ENCODE measurements around the gene TARM1. TPM values are rescaled to one million over a fixed set of nuclear protein-coding genes. Genes with fewer than 3 reads are reported as not detected.
"Not testable (repeated sequence)": the region's sequence is repeated elsewhere in the genome, so short reads cannot be mapped to it uniquely, and the experiment has no call there.

TARM1 gene
- total RNA-seq, 1 donor from 2014 or later, result not detected

DNA sequence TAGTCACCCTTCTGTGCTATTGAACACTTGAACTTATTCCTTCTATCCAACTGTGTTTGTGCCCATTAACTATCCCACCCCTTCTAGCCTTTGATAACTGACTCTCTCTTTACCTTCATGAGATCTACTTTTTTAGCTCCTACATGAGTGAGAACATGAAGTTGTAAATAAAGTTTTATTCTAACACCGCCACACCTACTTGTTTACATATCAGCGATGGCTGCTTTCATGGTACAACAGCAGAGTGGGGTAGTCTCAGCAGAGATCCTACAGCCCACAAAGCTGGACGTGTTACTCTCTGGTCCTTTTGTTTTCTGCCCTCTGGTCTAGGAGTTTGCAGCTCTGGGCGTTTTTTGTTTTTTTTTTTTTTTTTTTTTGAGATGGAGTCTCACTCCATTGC lies 41.2 kb downstream of the TARM1 start:
- intact Hi-C loops (cut with micrococcal nuclease), result no loop called here

DNA sequence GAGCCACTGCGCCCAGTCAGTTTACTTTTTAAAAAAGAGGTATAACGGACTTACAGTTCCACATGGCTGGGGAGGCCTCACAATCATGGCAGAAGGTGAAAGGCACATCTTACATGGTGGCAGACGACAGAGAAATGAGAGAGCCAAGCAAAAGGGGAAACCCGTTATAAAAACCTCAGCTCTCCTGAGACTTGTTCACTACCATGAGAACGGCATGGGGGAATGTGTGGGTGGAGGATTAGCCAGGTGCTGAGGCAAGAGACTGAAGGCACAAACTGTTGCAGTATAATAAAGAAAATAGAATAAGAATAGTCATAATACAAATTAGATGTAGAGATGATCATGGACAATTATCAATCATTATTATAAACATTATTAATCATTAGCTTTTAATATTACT lies 44.6 kb downstream of the TARM1 start:
- intact Hi-C loops (cut with micrococcal nuclease); H3K27ac Mint-ChIP-seq; H3K27me3 Mint-ChIP-seq (ENCODE audit: insufficient read depth); H3K4me1 Mint-ChIP-seq (ENCODE audit: low read depth); H3K4me3 Mint-ChIP-seq; DNase-seq (ENCODE audit: low spot score); H3K9me3 Mint-ChIP-seq; H3K36me3 Mint-ChIP-seq (ENCODE audit: low read depth): not testable (repeated sequence)

More for the DNA sequence above, 41.2 kb downstream of the TARM1 start:
- Mint-ChIP-seq H3K4me1 (ENCODE audit: low read depth) (no peaks in the 10 kb centered on the region), H3K27me3 (ENCODE audit: insufficient read depth) (peaks cover 2% of the 10 kb centered on the region), H3K36me3 (ENCODE audit: low read depth) (no peaks in the 10 kb centered on the region), H3K27ac (no peak overlapping the region), H3K4me3 (no peak overlapping the region), H3K9me3 (no peaks in the 10 kb centered on the region)
- no peak for DNase-seq (ENCODE audit: low spot score)

DNA sequence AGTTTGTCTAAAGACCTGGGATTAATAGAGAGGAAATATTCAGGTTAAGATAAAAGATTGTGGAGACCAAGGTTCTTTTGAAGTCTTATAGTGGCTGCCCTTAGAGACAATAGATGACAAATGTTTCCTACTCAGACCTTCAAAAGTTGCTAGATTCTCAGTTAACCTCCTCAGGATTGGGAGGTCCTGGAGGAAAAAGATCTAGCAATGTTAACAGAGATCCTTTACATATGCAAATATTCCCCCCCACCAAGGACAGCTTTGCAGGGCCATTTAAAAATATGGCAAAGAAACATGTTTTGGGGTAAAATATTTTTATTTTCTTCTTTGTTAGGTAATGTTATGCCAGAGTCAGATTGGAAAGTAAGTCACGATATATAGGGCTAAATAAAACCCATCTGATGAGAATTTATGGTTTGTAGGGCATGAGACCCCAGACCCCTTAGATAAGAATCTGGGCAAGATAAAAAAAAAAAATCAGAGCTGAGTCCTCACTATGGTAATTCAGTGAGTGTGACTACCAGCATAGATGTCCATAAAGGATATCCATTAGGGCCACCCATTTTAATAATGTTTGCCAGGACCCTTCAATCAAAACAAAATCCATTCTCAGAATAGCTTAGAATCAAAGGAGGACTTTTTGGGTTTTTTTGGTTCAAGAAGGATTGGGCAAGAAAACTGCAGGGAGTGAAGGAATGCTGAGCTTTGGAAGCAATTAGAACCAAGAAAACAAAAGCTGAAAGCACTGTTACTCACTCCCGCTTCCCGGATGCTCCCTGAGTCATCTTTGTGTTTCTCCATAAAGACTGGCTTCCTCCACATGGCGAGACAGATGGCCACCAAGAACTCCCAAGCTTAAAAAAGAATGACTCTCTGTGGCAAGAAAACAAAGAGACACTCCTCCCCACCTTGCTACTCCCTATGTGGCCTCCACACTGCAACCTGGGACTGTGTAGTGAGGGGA lies 45.7 kb downstream of the TARM1 start:
- no peak overlapping the region for H3K27ac Mint-ChIP-seq
- H3K4me3 Mint-ChIP-seq, result no peak overlapping the region
- no peaks in the 10 kb centered on the region for H3K36me3 Mint-ChIP-seq (ENCODE audit: low read depth)
- H3K9me3 Mint-ChIP-seq, result no peaks in the 10 kb centered on the region
- H3K27me3 Mint-ChIP-seq (ENCODE audit: insufficient read depth), result peaks cover 2% of the 10 kb centered on the region
- H3K4me1 Mint-ChIP-seq (ENCODE audit: low read depth), result no peaks in the 10 kb centered on the region
- intact Hi-C loops (cut with micrococcal nuclease), result no loop called here
- DNase-seq (ENCODE audit: low spot score), result no peak

DNA sequence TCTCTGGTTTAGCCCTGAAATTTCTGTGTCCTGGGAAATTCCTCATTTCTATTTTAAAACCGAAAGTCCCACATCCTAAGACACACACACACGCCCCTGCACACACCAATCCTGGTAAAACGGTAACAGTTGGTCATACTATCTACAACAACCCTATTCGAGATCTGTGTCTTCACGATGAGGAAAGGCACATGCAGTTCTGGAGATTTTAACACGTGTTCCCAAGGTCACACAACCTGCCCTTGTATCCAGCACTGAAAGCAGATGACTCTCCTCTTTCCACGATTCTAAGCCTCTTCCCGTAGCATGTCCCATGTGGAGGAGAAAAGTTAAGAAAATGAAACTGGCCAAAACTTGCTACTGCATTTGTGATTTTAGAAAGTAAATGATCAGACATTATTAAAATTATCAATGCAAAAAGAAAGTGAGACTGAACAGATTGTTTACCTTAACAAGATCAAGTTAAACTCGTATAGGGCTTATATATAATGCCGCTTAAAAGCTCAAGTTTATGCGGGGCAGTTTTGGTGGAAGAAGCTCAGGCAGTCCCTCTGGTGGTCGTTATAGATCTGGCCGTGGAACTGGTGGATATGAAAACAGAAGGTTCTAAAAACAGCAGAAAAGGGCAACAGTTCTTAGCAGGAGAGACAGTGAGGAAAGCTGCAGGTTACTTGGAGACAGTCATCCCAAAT lies 50.1 kb downstream of the TARM1 start:
- no peaks in the 10 kb centered on the region for H3K4me1 Mint-ChIP-seq (ENCODE audit: low read depth)
- H3K27me3 Mint-ChIP-seq (ENCODE audit: insufficient read depth), result peaks cover 2% of the 10 kb centered on the region
- H3K4me3 Mint-ChIP-seq, result no peak overlapping the region
- DNase-seq (ENCODE audit: low spot score), result no peak
- no peaks in the 10 kb centered on the region for H3K36me3 Mint-ChIP-seq (ENCODE audit: low read depth)
- intact Hi-C loops (cut with micrococcal nuclease), result loop anchor here (1.0 kb wide), 2 partner anchors 189 to 238 kb away; no protein-coding TSS in a partner anchor
- no peaks in the 10 kb centered on the region for H3K9me3 Mint-ChIP-seq
- no peak overlapping the region for H3K27ac Mint-ChIP-seq

DNA sequence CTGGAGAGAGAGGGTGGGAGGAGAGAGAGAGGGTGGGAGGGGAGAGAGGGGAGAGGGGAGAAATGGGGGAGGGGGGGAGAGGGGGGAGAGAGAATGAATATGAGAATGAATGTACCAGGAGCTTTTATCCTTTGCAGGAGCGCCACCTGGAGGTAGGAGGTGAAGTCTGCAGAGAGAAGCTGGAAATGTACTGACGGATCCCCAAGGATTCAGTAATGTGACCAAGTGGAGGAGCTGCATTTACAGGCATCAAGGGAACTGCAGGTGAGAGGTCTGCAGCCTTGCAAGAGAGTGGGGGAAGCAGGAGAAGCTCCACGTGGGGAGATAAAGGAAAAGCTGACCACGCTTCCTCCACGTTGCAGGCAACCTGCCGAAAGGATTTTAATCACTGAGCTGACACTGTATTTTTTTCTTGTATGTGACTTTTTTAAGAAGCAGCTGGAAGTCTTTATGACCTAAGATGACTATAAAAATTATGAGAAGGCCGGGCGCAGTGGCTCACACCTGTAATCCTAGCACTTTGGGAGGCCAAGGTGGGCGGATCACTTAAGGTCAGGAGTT lies 51.2 kb downstream of the TARM1 start:
- Mint-ChIP-seq H3K27me3 (ENCODE audit: insufficient read depth) (peaks cover 2% of the 10 kb centered on the region), H3K9me3 (no peaks in the 10 kb centered on the region), H3K4me1 (ENCODE audit: low read depth) (no peaks in the 10 kb centered on the region), H3K4me3 (no peak overlapping the region), H3K36me3 (ENCODE audit: low read depth) (no peaks in the 10 kb centered on the region), H3K27ac (no peak overlapping the region)
- intact Hi-C loops (cut with micrococcal nuclease), result loop anchor here (1.0 kb wide), 2 partner anchors 188 to 237 kb away; no protein-coding TSS in a partner anchor
- peak; percentile 12 for DNase-seq (ENCODE audit: low spot score)

DNA sequence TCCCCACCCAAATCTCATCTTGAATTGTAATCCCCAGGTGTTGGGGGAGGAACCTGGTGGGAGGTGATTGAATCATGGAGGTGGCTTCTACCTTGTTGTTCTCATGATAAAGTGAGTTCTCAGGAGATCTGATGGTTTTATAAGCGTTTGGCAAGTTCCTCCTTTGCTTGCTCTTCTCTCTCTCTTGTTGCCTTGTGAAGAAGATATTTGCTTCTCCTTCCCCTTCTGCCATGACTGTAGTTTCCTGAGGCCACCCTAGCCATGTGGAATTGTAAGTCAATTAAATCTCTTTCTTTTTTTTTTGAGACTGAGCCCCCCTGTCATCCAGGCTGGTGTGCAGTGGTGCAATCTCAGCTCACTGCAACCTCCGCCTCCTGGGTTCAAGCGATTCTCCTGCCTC lies 51.9 kb downstream of the TARM1 start:
- Mint-ChIP-seq H3K27me3 (ENCODE audit: insufficient read depth) (peaks cover 2% of the 10 kb centered on the region), H3K4me1 (ENCODE audit: low read depth) (no peaks in the 10 kb centered on the region), H3K36me3 (ENCODE audit: low read depth) (no peaks in the 10 kb centered on the region), H3K27ac (no peak overlapping the region), H3K4me3 (no peak overlapping the region), H3K9me3 (no peaks in the 10 kb centered on the region)
- intact Hi-C loops (cut with micrococcal nuclease), result no loop called here
- no peak for DNase-seq (ENCODE audit: low spot score)

DNA sequence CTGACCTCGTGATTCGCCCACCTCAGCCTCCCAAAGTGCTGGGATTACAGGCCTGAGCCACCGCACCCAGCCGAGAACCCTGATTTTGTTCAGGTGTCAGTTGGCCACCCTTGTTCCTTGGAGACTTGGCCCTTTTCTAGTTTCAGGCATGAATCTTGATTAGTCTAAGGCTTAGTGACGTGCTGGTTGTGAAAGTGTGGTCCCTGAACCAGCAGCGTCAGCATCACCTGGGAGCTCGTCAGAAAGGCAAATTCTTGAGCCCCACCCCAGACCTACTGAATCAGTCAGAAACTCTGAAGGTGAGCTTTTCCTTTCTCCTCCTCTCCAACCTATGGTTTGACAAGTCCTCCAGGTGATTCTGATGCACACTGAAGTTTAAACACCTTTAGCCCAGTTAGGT lies 54.5 kb downstream of the TARM1 start:
- H3K36me3 Mint-ChIP-seq (ENCODE audit: low read depth), result no peaks in the 10 kb centered on the region
- no peak overlapping the region for H3K4me3 Mint-ChIP-seq
- H3K27ac Mint-ChIP-seq, result no peak overlapping the region
- peaks cover 2% of the 10 kb centered on the region for H3K27me3 Mint-ChIP-seq (ENCODE audit: insufficient read depth)
- DNase-seq (ENCODE audit: low spot score), result no peak
- H3K4me1 Mint-ChIP-seq (ENCODE audit: low read depth), result no peaks in the 10 kb centered on the region
- H3K9me3 Mint-ChIP-seq, result no peaks in the 10 kb centered on the region
- intact Hi-C loops (cut with micrococcal nuclease), result no loop called here

DNA sequence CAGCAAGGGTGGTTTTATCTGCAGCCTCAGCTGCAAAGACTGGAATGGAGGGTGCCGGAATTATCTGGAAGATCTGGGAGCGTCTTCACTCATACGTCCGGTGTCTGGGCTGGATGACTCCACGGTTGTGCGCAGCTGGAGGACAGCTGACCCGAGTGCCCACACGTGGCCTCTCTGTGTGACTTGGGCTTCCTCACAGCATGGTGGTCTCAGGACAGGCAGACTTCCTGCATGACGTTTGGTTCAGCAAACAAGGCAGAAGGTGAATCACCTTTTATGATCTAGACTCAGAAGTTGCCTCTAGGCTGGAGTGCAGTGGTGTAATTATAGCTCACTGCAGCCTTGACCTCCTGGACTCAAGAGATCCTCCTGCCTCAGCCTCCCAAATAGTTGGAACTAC lies 56.5 kb downstream of the TARM1 start:
- DNase-seq (ENCODE audit: low spot score), result no peak
- Mint-ChIP-seq H3K36me3 (ENCODE audit: low read depth) (no peaks in the 10 kb centered on the region), H3K27ac (no peak overlapping the region), H3K4me1 (ENCODE audit: low read depth) (no peaks in the 10 kb centered on the region), H3K27me3 (ENCODE audit: insufficient read depth) (no peaks in the 10 kb centered on the region), H3K9me3 (no peaks in the 10 kb centered on the region), H3K4me3 (no peak overlapping the region)
- intact Hi-C loops (cut with micrococcal nuclease), result loop anchor here (1.0 to 5.0 kb wide), 4 partner anchors 117 to 827 kb away; partner anchors contain the start of gene CACNG7

DNA sequence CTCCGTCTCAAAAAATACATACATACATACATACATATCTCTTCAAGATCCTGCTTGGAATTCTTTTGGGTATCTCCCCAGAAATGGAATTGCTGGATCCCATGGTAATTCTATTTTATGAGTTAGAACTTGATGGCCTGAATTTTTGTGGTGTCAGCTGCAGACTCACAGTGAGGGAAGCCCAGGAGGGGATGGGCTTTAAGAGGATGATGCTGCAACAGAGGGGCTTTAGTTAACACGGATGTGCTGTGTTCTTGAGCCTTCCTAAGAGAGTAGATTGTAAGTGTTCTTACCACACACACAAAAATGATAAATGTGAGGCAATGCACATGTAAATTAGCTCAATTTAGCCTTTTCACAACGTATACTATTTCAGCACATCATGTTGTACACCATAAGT lies 58.0 kb downstream of the TARM1 start:
- Mint-ChIP-seq H3K9me3 (no peaks in the 10 kb centered on the region), H3K36me3 (ENCODE audit: low read depth) (no peaks in the 10 kb centered on the region), H3K27ac (no peak overlapping the region), H3K27me3 (ENCODE audit: insufficient read depth) (no peaks in the 10 kb centered on the region), H3K4me3 (no peak overlapping the region), H3K4me1 (ENCODE audit: low read depth) (no peaks in the 10 kb centered on the region)
- DNase-seq (ENCODE audit: low spot score), result no peak
- intact Hi-C loops (cut with micrococcal nuclease), result loop anchor here (5.0 kb wide), 2 partner anchors 116 to 826 kb away; partner anchors contain the start of gene CACNG7

DNA sequence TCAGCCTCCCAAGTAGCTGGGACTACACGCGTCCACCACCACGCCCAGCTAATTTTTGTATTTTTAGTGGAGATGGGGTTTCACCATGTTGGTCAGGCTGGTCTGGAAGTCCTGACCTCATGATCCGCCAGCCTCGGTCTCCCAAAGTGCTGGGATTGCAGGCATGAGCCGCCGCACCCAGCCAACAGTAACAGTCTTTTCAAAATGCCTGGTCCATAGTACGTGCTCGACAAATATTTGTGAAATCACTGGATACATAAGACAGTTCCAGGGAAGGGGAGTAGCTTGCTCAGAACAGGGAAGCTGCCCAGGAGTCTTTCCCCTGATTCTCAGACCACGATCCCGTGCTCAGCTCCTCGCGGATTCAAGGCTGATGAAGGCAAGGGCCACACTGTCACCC lies 59.2 kb downstream of the TARM1 start:
- Mint-ChIP-seq H3K36me3 (ENCODE audit: low read depth) (no peaks in the 10 kb centered on the region), H3K27me3 (ENCODE audit: insufficient read depth) (no peaks in the 10 kb centered on the region), H3K27ac (no peak overlapping the region), H3K9me3 (no peaks in the 10 kb centered on the region), H3K4me3 (no peak overlapping the region), H3K4me1 (ENCODE audit: low read depth) (no peaks in the 10 kb centered on the region)
- DNase-seq (ENCODE audit: low spot score), result no peak
- intact Hi-C loops (cut with micrococcal nuclease), result loop anchor here (5.0 kb wide), 2 partner anchors 115 to 825 kb away; partner anchors contain the start of gene CACNG7

DNA sequence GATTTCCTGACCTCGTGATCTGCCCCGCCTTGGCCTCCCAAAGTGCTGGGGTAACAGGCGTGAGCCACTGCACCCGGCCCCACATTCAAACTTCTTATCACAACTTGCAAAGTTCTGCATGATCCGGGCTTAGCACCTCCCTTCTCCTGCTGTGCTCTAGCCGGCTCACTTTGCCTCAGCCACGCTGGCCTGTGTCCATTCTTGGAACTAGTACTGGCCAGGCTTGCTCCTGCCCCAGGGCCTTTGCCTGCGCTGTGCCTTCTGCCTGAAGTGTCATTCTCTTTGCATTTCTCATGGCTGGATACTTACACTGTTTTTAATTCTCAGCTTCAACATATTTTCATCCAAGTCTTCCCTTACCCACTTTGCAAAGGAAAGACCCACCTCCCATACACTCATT lies 59.8 kb downstream of the TARM1 start:
- H3K27me3 Mint-ChIP-seq (ENCODE audit: insufficient read depth), result no peaks in the 10 kb centered on the region
- H3K36me3 Mint-ChIP-seq (ENCODE audit: low read depth), result no peaks in the 10 kb centered on the region
- DNase-seq (ENCODE audit: low spot score), result no peak
- H3K4me3 Mint-ChIP-seq, result no peak overlapping the region
- no peak overlapping the region for H3K27ac Mint-ChIP-seq
- H3K9me3 Mint-ChIP-seq, result no peaks in the 10 kb centered on the region
- no peaks in the 10 kb centered on the region for H3K4me1 Mint-ChIP-seq (ENCODE audit: low read depth)
- intact Hi-C loops (cut with micrococcal nuclease), result loop anchor here (5.0 kb wide), 2 partner anchors 114 to 824 kb away; partner anchors contain the start of gene CACNG7

All from activated T-helper 1 cell treated with anti-CD3 and anti-CD28 coated beads, Interleukin-12 subunit alpha, Interleukin-12 subunit beta, Interleukin-2, Interleukin-4 antibody, amounts not matched to agents 30 ng/mL and 10 ng/mL and 1 ng/mL, durations not matched to agents 14 hours and 24 hours and 36 hours (primary cell).